ES-I3 (cell line): Measurements from ENCODE around the gene PLCL1.

ENCODE experiments used
- H3K36me3 ChIP-seq: 2 replicates; pipeline ENCODE4 v1.6.1; 2013; ENCODE audit warnings: mild to moderate bottlenecking, low read length, control low read depth, moderate library complexity; ENCODE audit not compliant: insufficient read depth
- H3K4me1 ChIP-seq: 2 replicates; pipeline ENCODE4 v1.6.1; 2013; ENCODE audit warnings: mild to moderate bottlenecking, control low read depth, low read length; ENCODE audit not compliant: insufficient read depth
- H3K9ac ChIP-seq: 2 replicates; pipeline ENCODE4 v1.6.1; 2013; ENCODE audit warnings: low read depth, mild to moderate bottlenecking, low read length, moderate library complexity
- H3K9me3 ChIP-seq: 2 replicates; pipeline ENCODE4 v1.6.1; 2013; ENCODE audit warnings: mild to moderate bottlenecking, low read length, moderate library complexity; ENCODE audit not compliant: control insufficient read depth, insufficient read depth

PLCL1 gene

DNA sequence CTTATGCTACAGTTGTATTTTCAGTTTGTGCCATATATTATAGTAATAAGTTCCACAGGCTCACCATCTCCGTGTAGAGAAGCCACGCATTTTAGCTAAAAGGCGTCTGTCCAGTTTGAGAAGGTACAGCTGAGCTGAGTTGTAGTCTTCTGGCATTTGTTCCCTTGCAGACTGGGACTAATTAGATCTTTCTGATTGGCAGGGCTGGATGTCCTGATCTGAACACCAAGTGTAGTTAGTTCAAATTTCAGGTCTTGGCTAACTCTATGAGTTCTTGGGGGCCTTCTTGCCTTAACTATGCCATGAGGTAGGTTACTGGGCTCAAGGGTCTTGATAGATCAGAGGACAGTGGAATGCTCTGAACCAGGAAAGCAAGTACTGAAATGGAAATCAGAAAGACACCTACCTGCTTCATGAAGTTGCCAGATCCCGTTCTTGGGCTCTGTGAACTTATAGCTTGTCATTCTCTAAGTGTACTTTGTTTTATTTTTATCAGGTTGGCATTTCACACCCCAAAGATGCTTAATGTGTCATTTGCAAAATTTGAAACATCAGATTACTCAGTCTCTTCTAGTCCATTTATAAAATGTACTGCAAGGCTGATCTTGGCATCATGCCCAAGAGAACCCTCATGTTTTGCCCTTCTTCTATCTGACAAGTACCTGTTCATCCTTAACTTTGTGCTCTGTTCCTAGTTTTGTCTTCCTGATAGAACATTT lies 93.7 kb downstream of the PLCL1 start:
- Histone ChIP-seq H3K9me3 (no peaks in the 10 kb centered on the region), H3K36me3 (no peaks in the 10 kb centered on the region), H3K4me1 (no peaks in the 10 kb centered on the region), H3K9ac (no peak overlapping the region)

DNA sequence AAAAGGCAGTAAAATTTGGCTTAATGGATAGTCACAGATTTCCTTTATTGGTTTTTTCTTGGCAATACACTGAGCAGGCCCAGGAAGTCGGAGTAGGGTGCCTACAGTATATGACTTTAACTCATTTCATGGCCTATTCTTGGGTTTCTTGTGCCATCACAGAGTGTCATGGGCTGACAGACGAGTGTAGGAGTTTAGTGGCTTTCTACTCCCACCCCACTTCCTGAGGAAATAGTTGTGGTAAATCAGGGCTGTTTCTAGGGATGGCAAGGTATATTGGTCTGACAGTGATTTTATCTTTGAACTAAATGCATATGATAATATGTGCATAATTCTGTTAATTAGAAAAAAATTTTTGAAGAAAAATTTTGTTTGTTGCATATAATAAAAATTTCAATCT lies 100.1 kb downstream of the PLCL1 start:
- no peak overlapping the region for H3K9ac ChIP-seq
- H3K9me3 ChIP-seq = no peaks in the 10 kb centered on the region; the same call in 1 of the 2 replicates
- no peaks in the 10 kb centered on the region for H3K36me3 ChIP-seq
- H3K4me1 ChIP-seq = 0 out of 2 replicates have a peak, but pooled peaks cover 1% of the 10 kb centered on the region

DNA sequence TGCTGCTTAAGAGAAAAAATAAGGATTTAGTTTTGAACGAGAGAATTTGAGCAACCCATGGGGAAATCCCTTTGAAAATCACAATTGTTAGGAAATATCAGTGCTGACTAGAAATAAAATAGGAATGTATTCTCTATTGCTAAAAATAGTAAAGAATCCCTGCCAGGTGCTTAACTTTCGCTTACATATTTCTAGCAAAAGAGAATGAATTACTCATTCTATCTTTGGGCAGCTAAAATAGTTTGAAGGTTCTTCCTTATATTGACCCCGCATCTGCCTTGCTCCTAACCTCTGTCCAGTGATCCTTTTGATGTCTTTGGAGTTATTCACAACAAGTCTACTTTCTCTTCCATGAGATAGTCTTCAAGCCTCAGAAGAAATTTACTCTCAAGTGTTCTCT lies 103.8 kb downstream of the PLCL1 start:
- H3K4me1 ChIP-seq = peaks cover 9% of the 10 kb centered on the region; the same call in 1 of the 2 replicates
- no peaks in the 10 kb centered on the region for H3K36me3 ChIP-seq
- no peak overlapping the region for H3K9ac ChIP-seq
- no peaks in the 10 kb centered on the region; the same call in 1 of the 2 replicates for H3K9me3 ChIP-seq

DNA sequence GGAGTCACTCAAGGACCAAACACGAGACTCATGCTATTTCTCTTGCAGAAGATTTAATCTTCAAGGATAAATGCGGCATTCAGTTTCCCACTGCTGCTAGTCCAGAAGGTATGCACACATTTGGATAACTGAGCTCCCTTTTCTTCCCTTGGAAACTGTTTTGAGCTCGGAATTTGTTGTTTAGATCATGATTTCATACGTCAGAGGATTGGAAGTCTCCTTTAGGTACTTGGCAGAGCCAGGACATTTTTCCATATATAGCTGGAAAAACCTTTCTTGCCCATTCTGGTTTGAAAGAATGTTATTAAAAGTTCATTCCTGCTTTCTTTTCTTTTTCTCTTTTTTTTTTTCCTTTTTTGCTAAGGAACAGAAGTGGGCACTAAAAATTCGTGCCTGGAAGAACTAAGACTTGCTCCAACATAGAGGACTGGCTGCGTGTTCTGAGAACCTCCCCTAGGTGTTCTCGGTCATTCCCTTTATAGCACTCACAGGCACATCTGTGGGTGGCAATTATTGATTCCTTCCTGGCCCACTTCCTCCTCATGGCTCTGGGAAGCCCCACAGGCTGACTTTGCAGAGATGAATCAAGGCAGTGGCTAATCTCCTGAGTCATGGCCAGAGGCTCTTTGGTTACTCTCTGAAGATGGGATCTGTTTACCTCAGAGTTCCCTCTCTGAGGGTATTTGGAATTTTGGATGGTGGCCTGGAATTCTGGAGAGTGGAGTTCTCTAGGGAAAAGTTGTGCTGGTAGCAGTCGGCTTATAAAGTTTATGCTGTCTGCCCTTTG lies 104.8 kb downstream of the PLCL1 start:
- H3K9me3 ChIP-seq = no peaks in the 10 kb centered on the region; the same call in 1 of the 2 replicates
- no peak overlapping the region for H3K9ac ChIP-seq
- H3K4me1 ChIP-seq = peaks cover 9% of the 10 kb centered on the region; the same call in 1 of the 2 replicates
- no peaks in the 10 kb centered on the region for H3K36me3 ChIP-seq

DNA sequence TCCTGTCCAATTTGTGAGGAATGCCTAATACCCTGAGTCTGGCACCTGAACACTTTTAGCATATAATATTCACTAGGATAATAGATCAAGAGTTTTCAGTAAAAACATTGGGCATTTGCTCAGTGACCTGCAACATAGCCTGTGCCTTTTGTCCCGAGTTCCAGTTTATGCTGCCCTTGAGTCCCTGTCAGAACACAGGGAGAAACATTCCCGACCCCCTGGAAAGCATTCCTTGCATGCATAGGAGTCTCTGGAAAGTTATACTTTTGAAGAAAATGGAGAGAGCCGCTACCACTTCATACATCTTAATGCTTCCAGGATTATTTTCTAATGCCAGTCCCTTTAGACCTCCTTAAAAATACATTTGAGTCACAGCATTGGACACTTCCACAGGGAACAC lies 107.3 kb downstream of the PLCL1 start:
- H3K4me1 ChIP-seq = peaks cover 9% of the 10 kb centered on the region; the same call in 1 of the 2 replicates
- no peaks in the 10 kb centered on the region; the same call in 1 of the 2 replicates for H3K9me3 ChIP-seq
- H3K9ac ChIP-seq = no peak overlapping the region
- H3K36me3 ChIP-seq = no peaks in the 10 kb centered on the region

DNA sequence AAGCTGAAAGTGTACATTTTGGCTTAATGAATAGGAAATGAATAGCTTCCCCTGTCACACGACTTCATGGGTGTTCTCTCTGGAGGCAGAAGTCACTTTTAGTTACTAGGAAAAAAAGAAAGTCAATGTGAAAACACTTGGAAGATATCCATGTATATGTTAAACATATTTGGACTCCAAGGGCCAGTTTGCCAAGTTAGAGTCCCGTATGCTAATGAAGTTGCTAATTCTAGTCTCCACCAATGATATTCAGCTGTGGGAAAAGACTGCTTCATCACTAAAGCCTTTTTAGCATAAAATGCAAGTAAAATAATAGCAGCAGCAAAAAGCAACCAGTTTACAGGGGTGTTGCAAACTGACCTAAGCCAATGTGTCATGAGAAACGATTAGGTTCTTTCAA lies 108.7 kb downstream of the PLCL1 start:
- Histone ChIP-seq H3K4me1 (peaks cover 9% of the 10 kb centered on the region; the same call in 1 of the 2 replicates), H3K36me3 (no peaks in the 10 kb centered on the region), H3K9ac (no peak overlapping the region), H3K9me3 (no peaks in the 10 kb centered on the region)

DNA sequence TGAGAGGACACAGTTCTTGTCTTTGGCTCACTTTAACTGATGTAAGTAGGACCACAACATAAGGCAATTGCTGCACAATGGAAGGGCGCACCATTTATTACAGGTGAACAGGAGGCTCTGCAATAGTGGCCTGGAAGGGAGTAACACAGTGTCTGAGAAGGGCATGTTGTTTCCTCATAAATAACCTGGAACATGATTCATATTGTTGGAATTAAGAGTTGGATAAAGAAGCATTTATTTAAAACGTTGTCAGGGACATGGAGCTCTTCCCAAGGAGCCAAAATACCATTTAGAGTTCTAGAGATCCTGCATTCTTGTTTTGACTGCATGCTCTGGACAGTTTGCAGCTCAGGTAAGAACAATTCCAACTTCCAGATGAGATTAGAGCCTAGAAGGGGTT lies 110.4 kb downstream of the PLCL1 start:
- Histone ChIP-seq H3K9ac (no peak overlapping the region), H3K9me3 (no peaks in the 10 kb centered on the region), H3K36me3 (no peaks in the 10 kb centered on the region), H3K4me1 (peaks cover 4% of the 10 kb centered on the region; the same call in 1 of the 2 replicates)

DNA sequence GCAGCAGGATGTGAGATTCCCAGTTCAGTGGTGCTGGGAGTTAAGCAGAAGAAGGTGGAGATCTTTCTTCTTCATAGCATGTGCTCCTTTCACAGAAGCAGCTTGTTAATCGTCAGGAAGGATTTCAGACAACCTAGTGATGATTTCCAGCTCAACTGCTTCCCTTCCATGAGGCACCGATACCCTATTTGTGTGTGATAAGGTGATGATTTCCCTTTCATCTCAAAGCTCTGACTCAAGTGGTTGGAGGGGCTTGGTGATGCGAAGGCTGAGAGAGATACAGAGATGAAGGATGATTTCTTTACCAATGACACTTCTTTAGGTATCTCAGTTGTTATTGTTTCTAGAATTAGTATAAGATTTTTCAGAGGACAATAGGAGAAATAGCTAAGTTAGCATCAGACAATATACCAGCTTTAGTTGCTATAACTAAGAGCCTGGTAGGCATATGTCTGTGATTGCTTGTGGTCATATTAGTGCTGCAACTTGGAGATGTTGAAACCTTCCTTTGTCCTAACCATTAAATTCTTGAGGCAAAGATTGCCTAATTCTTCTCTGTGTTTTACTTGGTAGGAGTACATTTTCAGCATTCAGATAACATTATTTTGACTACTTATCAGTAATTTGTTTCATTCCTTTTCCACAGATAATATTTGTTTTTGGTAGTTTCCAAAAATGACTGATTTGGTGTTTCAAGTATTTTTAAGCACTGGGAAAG lies 111.3 kb downstream of the PLCL1 start:
- Histone ChIP-seq H3K36me3 (no peaks in the 10 kb centered on the region), H3K4me1 (peaks cover 3% of the 10 kb centered on the region; the same call in 1 of the 2 replicates), H3K9me3 (no peaks in the 10 kb centered on the region), H3K9ac (no peak overlapping the region)

DNA sequence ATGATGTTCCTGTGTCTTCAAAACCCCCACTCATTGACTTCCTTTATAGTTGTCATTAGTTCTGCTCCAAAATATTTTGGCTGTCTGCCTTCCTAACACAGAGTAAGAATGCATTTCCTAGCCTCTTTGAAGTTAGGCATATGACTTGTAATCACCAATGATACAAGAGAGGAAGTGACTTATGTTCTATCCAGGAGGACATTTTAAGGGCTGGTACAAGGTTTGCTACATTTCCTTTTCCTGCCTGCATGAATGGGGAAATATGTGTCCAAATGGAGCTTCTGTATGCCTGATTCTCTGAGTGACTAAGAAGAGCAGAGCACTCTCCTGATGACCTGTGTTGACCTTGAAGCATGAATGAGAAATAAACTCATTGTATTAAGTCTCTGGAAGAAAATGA lies 115.1 kb downstream of the PLCL1 start:
- Histone ChIP-seq H3K36me3 (no peaks in the 10 kb centered on the region), H3K9me3 (0 out of 2 replicates have a peak, but pooled peaks cover 2% of the 10 kb centered on the region), H3K9ac (no peak overlapping the region), H3K4me1 (no peaks in the 10 kb centered on the region)

DNA sequence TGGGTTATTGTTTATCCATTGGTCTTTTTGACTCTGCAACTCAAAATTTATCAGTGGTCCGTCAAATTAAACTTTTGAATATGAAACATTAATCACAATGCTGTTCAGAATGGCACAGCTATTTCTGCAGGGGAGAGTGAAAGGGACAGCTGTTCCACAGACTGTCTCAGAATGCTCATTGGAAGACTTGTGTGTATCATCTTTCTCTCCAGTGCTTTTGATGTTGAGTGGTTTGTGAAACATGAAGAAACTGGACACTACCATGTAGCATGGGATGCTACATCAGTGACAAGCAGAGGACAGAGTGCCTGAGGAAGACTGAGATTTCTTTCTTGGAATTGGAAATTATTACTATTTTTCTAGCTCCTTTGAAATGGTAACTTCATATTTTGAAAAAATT lies 115.7 kb downstream of the PLCL1 start:
- H3K9ac ChIP-seq = no peak overlapping the region
- no peaks in the 10 kb centered on the region for H3K4me1 ChIP-seq
- no peaks in the 10 kb centered on the region for H3K36me3 ChIP-seq
- 0 out of 2 replicates have a peak, but pooled peaks cover 2% of the 10 kb centered on the region for H3K9me3 ChIP-seq

DNA sequence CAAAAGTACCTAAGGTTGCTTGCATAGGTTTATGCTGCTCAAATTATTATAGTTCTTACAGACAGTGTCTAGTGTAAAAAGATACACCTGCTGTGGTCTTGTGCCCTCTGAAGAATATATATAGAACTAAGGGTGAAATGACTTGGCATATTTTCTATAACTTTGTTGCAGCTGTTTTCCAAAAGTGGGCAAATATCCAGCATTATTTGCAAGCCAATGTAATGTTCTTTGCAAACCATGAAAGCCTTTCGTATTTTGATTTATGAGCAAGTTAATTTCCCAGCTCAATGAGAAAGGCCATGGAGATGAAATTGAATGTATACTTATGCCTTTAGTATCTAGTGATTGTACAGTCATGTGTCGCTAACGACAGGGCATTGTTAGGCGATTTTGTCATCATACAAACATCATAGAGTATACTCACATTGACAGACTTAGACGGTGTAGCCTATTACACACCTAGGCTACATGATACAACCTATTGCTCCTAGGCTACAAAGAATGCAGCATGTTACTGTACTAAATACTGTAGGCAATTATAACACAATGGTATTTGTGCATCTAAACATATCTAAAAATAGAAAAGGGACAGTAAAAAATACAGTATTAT lies 116.3 kb downstream of the PLCL1 start:
- Histone ChIP-seq H3K4me1 (no peaks in the 10 kb centered on the region), H3K9me3 (0 out of 2 replicates have a peak, but pooled peaks cover 2% of the 10 kb centered on the region), H3K36me3 (no peaks in the 10 kb centered on the region)

DNA sequence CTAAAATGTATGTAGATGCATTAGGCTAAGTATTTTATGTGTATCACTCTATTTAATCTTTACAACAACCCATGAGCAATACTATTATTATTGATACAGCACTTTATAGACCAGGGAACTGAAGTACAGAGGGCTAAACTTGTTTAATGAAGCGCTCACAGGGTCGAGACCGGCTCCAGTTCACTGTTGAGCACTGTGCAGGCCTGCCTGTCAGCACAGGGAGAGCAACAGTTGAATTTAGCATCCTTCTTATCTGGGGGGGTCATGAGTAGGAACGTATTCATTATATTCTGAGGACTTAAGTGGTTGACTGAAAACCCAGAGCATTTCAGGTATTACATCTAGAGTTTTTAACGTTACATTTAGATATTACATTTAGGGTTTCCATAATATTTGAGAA lies 120.1 kb downstream of the PLCL1 start:
- Histone ChIP-seq H3K9me3 (0 out of 2 replicates have a peak, but pooled peaks cover 2% of the 10 kb centered on the region), H3K9ac (no peak overlapping the region), H3K36me3 (no peaks in the 10 kb centered on the region), H3K4me1 (no peaks in the 10 kb centered on the region)

More for the DNA sequence above, 116.3 kb downstream of the PLCL1 start:
- no peak overlapping the region for H3K9ac ChIP-seq

DNA sequence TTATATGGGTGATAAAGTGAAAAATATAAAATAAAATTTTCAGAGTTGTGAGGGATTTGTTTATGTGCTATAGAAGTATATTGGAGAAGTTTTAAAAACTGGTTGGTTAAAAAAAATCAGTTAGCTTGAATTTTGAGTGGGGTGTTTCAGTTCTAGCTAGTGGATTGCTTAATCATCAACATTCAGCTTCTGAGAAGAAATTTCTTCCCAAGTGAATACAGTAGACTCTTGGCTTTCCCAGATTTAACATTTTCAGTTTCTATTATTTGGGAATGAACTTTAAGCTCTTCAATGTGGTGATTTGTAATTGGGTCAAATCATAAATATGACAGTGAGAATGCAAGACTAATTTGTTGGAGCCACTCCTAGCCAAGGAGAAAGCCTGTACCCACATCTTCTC lies 120.8 kb downstream of the PLCL1 start:
- Histone ChIP-seq H3K4me1 (no peaks in the 10 kb centered on the region), H3K9me3 (0 out of 2 replicates have a peak, but pooled peaks cover 2% of the 10 kb centered on the region), H3K9ac (no peak overlapping the region), H3K36me3 (no peaks in the 10 kb centered on the region)

DNA sequence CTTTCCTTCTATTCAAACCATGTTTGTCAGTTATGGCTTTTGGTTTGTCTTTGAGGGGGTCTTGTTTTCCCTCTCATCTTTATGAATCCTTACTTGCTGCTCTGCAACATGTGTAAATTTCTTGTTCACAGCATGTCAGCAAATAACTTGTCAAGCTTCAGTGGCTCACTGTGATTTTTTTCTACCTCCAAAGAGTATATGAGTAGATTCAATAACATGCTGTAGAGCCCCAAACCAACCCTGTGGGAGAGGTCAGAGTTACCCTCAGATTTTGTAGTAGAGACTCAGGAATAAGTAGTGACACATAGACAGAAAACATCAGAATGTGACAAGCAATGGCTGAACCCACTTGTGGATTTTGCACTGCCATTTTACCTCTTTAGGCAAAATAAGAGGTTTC lies 121.6 kb downstream of the PLCL1 start:
- no peaks in the 10 kb centered on the region for H3K4me1 ChIP-seq
- H3K36me3 ChIP-seq = no peaks in the 10 kb centered on the region
- H3K9ac ChIP-seq = no peak overlapping the region
- H3K9me3 ChIP-seq = 0 out of 2 replicates have a peak, but pooled peaks cover 2% of the 10 kb centered on the region
